DOHH2 (cell line): ENCODE data around the gene UPF1.

Source experiments
- H3F3A ChIP-seq: fragments of 200-600 bp; sonication (generic), shearing (Covaris generic); 2 replicates; pipeline ENCODE4 v1.6.0; 2016; ENCODE audit warnings: antibody characterized with exemption, mild to moderate bottlenecking; ENCODE audit not compliant: control insufficient read depth, insufficient read depth
- H3K27ac ChIP-seq: fragments of 200-600 bp; sonication (generic); 2 replicates; pipeline ENCODE4 v1.5.1; 2014; ENCODE audit warnings: low read depth, mild to moderate bottlenecking, low read length, moderate library complexity
- H3K27me3 ChIP-seq: fragments of 200-600 bp; sonication (generic); 2 replicates; pipeline ENCODE4 v1.6.1; 2014; ENCODE audit warnings: mild to moderate bottlenecking, low read length, mixed read lengths; ENCODE audit not compliant: control insufficient read depth
- H3K36me3 ChIP-seq: fragments of 200-600 bp; sonication (generic); 2 replicates; pipeline ENCODE4 v1.6.1; 2014; ENCODE audit warnings: mild to moderate bottlenecking, low read length, moderate library complexity, mixed read lengths; ENCODE audit not compliant: control insufficient read depth
- H3K4me1 ChIP-seq: fragments of 200-600 bp; sonication (generic); 2 replicates; pipeline ENCODE4 v1.6.1; 2014; ENCODE audit warnings: mild to moderate bottlenecking, low read length, mixed read lengths; ENCODE audit not compliant: control insufficient read depth
- H3K4me2 ChIP-seq: fragments of 200-600 bp; sonication (generic); 2 replicates; pipeline ENCODE4 v1.6.0; 2014; ENCODE audit warnings: mild to moderate bottlenecking, low read length, moderate library complexity
- H3K4me3 ChIP-seq: fragments of 200-600 bp; sonication (generic); 2 replicates; pipeline ENCODE4 v1.5.1; 2014; ENCODE audit warnings: mild to moderate bottlenecking, low read length, mixed read lengths
- H3K79me2 ChIP-seq: fragments of 200-600 bp; sonication (generic); 2 replicates; pipeline ENCODE4 v1.6.1; 2014; ENCODE audit warnings: mild to moderate bottlenecking, low read length, mixed read lengths; ENCODE audit not compliant: control insufficient read depth
- H3K9me2 ChIP-seq: fragments of 200-600 bp; sonication (generic); replicated peaks from 2 replicates; pipeline ENCODE4 v1.6.1; 2014; ENCODE audit warnings: mild to moderate bottlenecking, low read length, mixed read lengths; ENCODE audit not compliant: control insufficient read depth
- H3K9me3 ChIP-seq: fragments of 200-600 bp; sonication (generic); 2 replicates; pipeline ENCODE4 v1.6.1; 2014; ENCODE audit warnings: antibody characterized with exemption, low read length, mixed read lengths; ENCODE audit not compliant: control insufficient read depth, insufficient read depth
- H4K20me1 ChIP-seq: fragments of 200-600 bp; sonication (generic); 2 replicates; pipeline ENCODE4 v1.6.0; 2014; ENCODE audit warnings: low read depth, mild to moderate bottlenecking, antibody characterized with exemption, low read length, moderate library complexity; ENCODE audit not compliant: control insufficient read depth, insufficient read depth
- CTCF ChIP-seq: fragments of 200-600 bp; sonication (generic); IDR thresholded peaks from one replicate; pipeline ENCODE4 v1.5.1; 2014; ENCODE audit warnings: antibody characterized with exemption, mild to moderate bottlenecking, low read depth, low read length; ENCODE audit not compliant: poor library complexity, severe bottlenecking
- EZH2phosphoT487 ChIP-seq: fragments of 200-600 bp; sonication (generic); IDR thresholded peaks from 2 replicates; pipeline ENCODE4 v1.6.1; 2017; ENCODE audit warnings: borderline replicate concordance, mild to moderate bottlenecking, antibody characterized with exemption, low read length, moderate library complexity, mixed read lengths

Gene UPF1

GRCh38 chr19:18842166-18842565, 10.4 kb downstream of the UPF1 start:
- peaks cover 5% of the 10 kb centered on the region; the same call in 1 of the 2 replicates for H3F3A ChIP-seq
- peak overlapping the region; percentile 39; the same call in 1 of the 2 replicates for H3K4me2 ChIP-seq
- no peaks in the 10 kb centered on the region for H3K9me3 ChIP-seq
- H3K9me2 ChIP-seq: no peaks in the 10 kb centered on the region
- peaks cover 100% of the 10 kb centered on the region for H3K79me2 ChIP-seq
- peaks cover 57% of the 10 kb centered on the region for H4K20me1 ChIP-seq
- TF ChIP-seq EZH2phosphoT487 (no peak), CTCF (no peak)
- peaks cover 62% of the 10 kb centered on the region for H3K4me1 ChIP-seq
- no peaks in the 10 kb centered on the region for H3K27me3 ChIP-seq
- H3K36me3 ChIP-seq: peaks cover 75% of the 10 kb centered on the region
- no peak overlapping the region for H3K4me3 ChIP-seq
- no peak overlapping the region for H3K27ac ChIP-seq

- Histone ChIP-seq H3K36me3 (peaks cover 75% of the 10 kb centered on the region), H3K27me3 (no peaks in the 10 kb centered on the region)
Measured at GRCh38 chr19:18843960-18844359, 12.2 kb downstream of the UPF1 start.

DNA sequence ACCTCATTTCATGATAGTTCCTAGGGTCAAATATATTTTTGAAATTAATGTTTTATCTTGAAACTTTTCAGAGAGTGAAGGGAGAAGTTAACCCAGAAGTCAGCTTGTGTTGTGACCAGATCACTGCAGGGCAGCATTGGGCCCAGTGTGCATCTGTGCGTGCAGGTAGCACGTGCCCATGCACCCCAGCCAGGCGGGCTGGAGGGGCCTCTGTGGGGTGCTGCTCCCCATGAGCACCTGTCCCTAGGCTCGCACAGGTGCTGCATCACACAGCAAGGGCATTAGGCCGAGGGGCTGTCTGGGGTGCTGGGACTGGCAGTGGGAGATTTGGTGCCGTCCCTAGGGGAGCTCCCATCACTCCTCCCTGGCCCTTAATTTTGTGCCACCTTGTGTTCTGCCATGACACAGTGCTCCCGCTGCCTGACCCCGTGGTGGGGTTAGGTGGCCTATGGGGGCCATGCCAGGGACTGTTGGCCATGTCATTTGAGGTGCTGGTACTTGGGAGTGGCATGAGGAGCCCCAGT, 13.1 kb downstream of the UPF1 start:
- H3K9me3 ChIP-seq: no peaks in the 10 kb centered on the region
- H3K27me3 ChIP-seq: no peaks in the 10 kb centered on the region
- no peak for TF ChIP-seq CTCF
- TF ChIP-seq EZH2phosphoT487: no peak
- peaks cover 100% of the 10 kb centered on the region for H3K79me2 ChIP-seq
- H3K4me3 ChIP-seq: no peak overlapping the region
- H4K20me1 ChIP-seq: peaks cover 62% of the 10 kb centered on the region
- no peak overlapping the region; the same call in 1 of the 2 replicates for H3K4me2 ChIP-seq
- no peaks in the 10 kb centered on the region for H3K9me2 ChIP-seq
- no peak overlapping the region for H3K27ac ChIP-seq
- 0 out of 2 replicates have a peak, but pooled peaks cover 2% of the 10 kb centered on the region for H3F3A ChIP-seq
- peaks cover 59% of the 10 kb centered on the region for H3K4me1 ChIP-seq
- H3K36me3 ChIP-seq: peaks cover 75% of the 10 kb centered on the region

More at GRCh38 chr19:18843960-18844359, 12.2 kb downstream of the UPF1 start:
- Histone ChIP-seq H4K20me1 (peaks cover 60% of the 10 kb centered on the region), H3K4me1 (peaks cover 65% of the 10 kb centered on the region), H3K79me2 (peaks cover 100% of the 10 kb centered on the region), H3K9me2 (no peaks in the 10 kb centered on the region), H3K4me2 (no peak overlapping the region; the same call in 1 of the 2 replicates), H3K9me3 (no peaks in the 10 kb centered on the region), H3K4me3 (no peak overlapping the region), H3K27ac (no peak overlapping the region), H3F3A (0 out of 2 replicates have a peak, but pooled peaks cover 2% of the 10 kb centered on the region)
- no peak for TF ChIP-seq EZH2phosphoT487
- TF ChIP-seq CTCF: no peak
